ENCODE data around the gene SYDE1.
A peak's percentile ranks its signal among the peaks of the same experiment; 100 is the strongest.

SYDE1 gene

GRCh38 chr19:15108845-15109767 lies 1.9 kb downstream of the SYDE1 start:
- peak overlapping the region; percentile 95; the same call in 1 of the 2 replicates for H3K4me3 ChIP-seq (ENCODE audit: low read depth, low read length)
- peaks cover 17% of the 10 kb centered on the region for H3K79me2 ChIP-seq (ENCODE audit: control insufficient read depth, insufficient read depth, low read length, unreplicated experiment)
- no peak overlapping the region for H2AFZ ChIP-seq (ENCODE audit: low read length, unreplicated experiment)
- H3K27me3 ChIP-seq (ENCODE audit: insufficient read depth, low read length) = no peaks in the 10 kb centered on the region
- H3K36me3 ChIP-seq (ENCODE audit: insufficient read depth, low read length) = peaks cover 15% of the 10 kb centered on the region; the same call in 1 of the 2 replicates
- peaks cover 14% of the 10 kb centered on the region for H3K4me1 ChIP-seq (ENCODE audit: control insufficient read depth, insufficient read depth, low read length, unreplicated experiment)
- no peak overlapping the region for H3K27ac ChIP-seq (ENCODE audit: low read depth, low read length)

GRCh38 chr19:15109768-15110417 lies 2.7 kb downstream of the SYDE1 start:
- peaks cover 17% of the 10 kb centered on the region for H3K79me2 ChIP-seq (ENCODE audit: control insufficient read depth, insufficient read depth, low read length, unreplicated experiment)
- H3K4me3 ChIP-seq (ENCODE audit: low read depth, low read length) = no peak overlapping the region
- peaks cover 15% of the 10 kb centered on the region; the same call in 1 of the 2 replicates for H3K36me3 ChIP-seq (ENCODE audit: insufficient read depth, low read length)
- H3K4me1 ChIP-seq (ENCODE audit: control insufficient read depth, insufficient read depth, low read length, unreplicated experiment) = peaks cover 17% of the 10 kb centered on the region
- H2AFZ ChIP-seq (ENCODE audit: low read length, unreplicated experiment) = no peak overlapping the region
- no peaks in the 10 kb centered on the region for H3K27me3 ChIP-seq (ENCODE audit: insufficient read depth, low read length)
- H3K27ac ChIP-seq (ENCODE audit: low read depth, low read length) = no peak overlapping the region

- no peak overlapping the region for H3K4me3 ChIP-seq (ENCODE audit: low read depth, low read length)
- H3K79me2 ChIP-seq (ENCODE audit: control insufficient read depth, insufficient read depth, low read length, unreplicated experiment) = peaks cover 17% of the 10 kb centered on the region
- H2AFZ ChIP-seq (ENCODE audit: low read length, unreplicated experiment) = no peak overlapping the region
- peaks cover 15% of the 10 kb centered on the region; the same call in 1 of the 2 replicates for H3K36me3 ChIP-seq (ENCODE audit: insufficient read depth, low read length)
- peaks cover 23% of the 10 kb centered on the region for H3K4me1 ChIP-seq (ENCODE audit: control insufficient read depth, insufficient read depth, low read length, unreplicated experiment)
- no peaks in the 10 kb centered on the region for H3K27me3 ChIP-seq (ENCODE audit: insufficient read depth, low read length)
- no peak overlapping the region for H3K27ac ChIP-seq (ENCODE audit: low read depth, low read length)
Observed at GRCh38 chr19:15110418-15110815, 3.2 kb downstream of the SYDE1 start.

GRCh38 chr19:15111758-15112157 lies 4.6 kb downstream of the SYDE1 start:
- Histone ChIP-seq H3K4me3 (ENCODE audit: low read depth, low read length) (no peak overlapping the region), H3K79me2 (ENCODE audit: control insufficient read depth, insufficient read depth, low read length, unreplicated experiment) (peaks cover 17% of the 10 kb centered on the region), H3K27me3 (ENCODE audit: insufficient read depth, low read length) (no peaks in the 10 kb centered on the region), H2AFZ (ENCODE audit: low read length, unreplicated experiment) (no peak overlapping the region), H3K27ac (ENCODE audit: low read depth, low read length) (no peak overlapping the region), H3K36me3 (ENCODE audit: insufficient read depth, low read length) (peaks cover 15% of the 10 kb centered on the region; the same call in 1 of the 2 replicates), H3K4me1 (ENCODE audit: control insufficient read depth, insufficient read depth, low read length, unreplicated experiment) (peaks cover 20% of the 10 kb centered on the region)

- Histone ChIP-seq H3K27me3 (ENCODE audit: insufficient read depth, low read length) (no peaks in the 10 kb centered on the region), H3K36me3 (ENCODE audit: insufficient read depth, low read length) (peaks cover 15% of the 10 kb centered on the region; the same call in 1 of the 2 replicates), H2AFZ (ENCODE audit: low read length, unreplicated experiment) (no peak overlapping the region), H3K27ac (ENCODE audit: low read depth, low read length) (no peak overlapping the region), H3K4me1 (ENCODE audit: control insufficient read depth, insufficient read depth, low read length, unreplicated experiment) (peaks cover 19% of the 10 kb centered on the region), H3K79me2 (ENCODE audit: control insufficient read depth, insufficient read depth, low read length, unreplicated experiment) (peaks cover 17% of the 10 kb centered on the region), H3K4me3 (ENCODE audit: low read depth, low read length) (no peak overlapping the region)
Observed at GRCh38 chr19:15112385-15112784, 5.2 kb downstream of the SYDE1 start.

- H3K27ac ChIP-seq (ENCODE audit: low read depth, low read length) = peak overlapping the region; percentile 62; the same call in 1 of the 2 replicates
- H3K36me3 ChIP-seq (ENCODE audit: insufficient read depth, low read length) = peaks cover 15% of the 10 kb centered on the region; the same call in 1 of the 2 replicates
- H3K27me3 ChIP-seq (ENCODE audit: insufficient read depth, low read length) = no peaks in the 10 kb centered on the region
- H3K4me3 ChIP-seq (ENCODE audit: low read depth, low read length) = no peak overlapping the region
- H2AFZ ChIP-seq (ENCODE audit: low read length, unreplicated experiment) = no peak overlapping the region
- peaks cover 17% of the 10 kb centered on the region for H3K4me1 ChIP-seq (ENCODE audit: control insufficient read depth, insufficient read depth, low read length, unreplicated experiment)
- peaks cover 7% of the 10 kb centered on the region for H3K79me2 ChIP-seq (ENCODE audit: control insufficient read depth, insufficient read depth, low read length, unreplicated experiment)
Observed at GRCh38 chr19:15113245-15114152, 6.3 kb downstream of the SYDE1 start.

GRCh38 chr19:15114153-15114540 lies 6.9 kb downstream of the SYDE1 start:
- H2AFZ ChIP-seq (ENCODE audit: low read length, unreplicated experiment) = no peak overlapping the region
- peaks cover 20% of the 10 kb centered on the region; the same call in 1 of the 2 replicates for H3K36me3 ChIP-seq (ENCODE audit: insufficient read depth, low read length)
- H3K4me3 ChIP-seq (ENCODE audit: low read depth, low read length) = no peak overlapping the region
- H3K79me2 ChIP-seq (ENCODE audit: control insufficient read depth, insufficient read depth, low read length, unreplicated experiment) = peaks cover under 1% of the 10 kb centered on the region
- H3K4me1 ChIP-seq (ENCODE audit: control insufficient read depth, insufficient read depth, low read length, unreplicated experiment) = peaks cover 17% of the 10 kb centered on the region
- H3K27ac ChIP-seq (ENCODE audit: low read depth, low read length) = peak overlapping the region; percentile 62; the same call in 1 of the 2 replicates
- H3K27me3 ChIP-seq (ENCODE audit: insufficient read depth, low read length) = no peaks in the 10 kb centered on the region

GRCh38 chr19:15115080-15115479 lies 7.9 kb downstream of the SYDE1 start:
- no peak overlapping the region for H3K4me3 ChIP-seq (ENCODE audit: low read depth, low read length)
- peak overlapping the region; percentile 53; the same call in 1 of the 2 replicates for H3K27ac ChIP-seq (ENCODE audit: low read depth, low read length)
- no peaks in the 10 kb centered on the region for H3K79me2 ChIP-seq (ENCODE audit: control insufficient read depth, insufficient read depth, low read length, unreplicated experiment)
- no peak overlapping the region for H2AFZ ChIP-seq (ENCODE audit: low read length, unreplicated experiment)
- peaks cover 17% of the 10 kb centered on the region for H3K4me1 ChIP-seq (ENCODE audit: control insufficient read depth, insufficient read depth, low read length, unreplicated experiment)
- no peaks in the 10 kb centered on the region for H3K27me3 ChIP-seq (ENCODE audit: insufficient read depth, low read length)
- peaks cover 22% of the 10 kb centered on the region; the same call in 1 of the 2 replicates for H3K36me3 ChIP-seq (ENCODE audit: insufficient read depth, low read length)

- Histone ChIP-seq H3K4me3 (ENCODE audit: low read depth, low read length) (no peak overlapping the region), H3K27ac (ENCODE audit: low read depth, low read length) (no peak overlapping the region), H3K79me2 (ENCODE audit: control insufficient read depth, insufficient read depth, low read length, unreplicated experiment) (no peaks in the 10 kb centered on the region), H3K36me3 (ENCODE audit: insufficient read depth, low read length) (peaks cover 22% of the 10 kb centered on the region; the same call in 1 of the 2 replicates), H2AFZ (ENCODE audit: low read length, unreplicated experiment) (no peak overlapping the region), H3K4me1 (ENCODE audit: control insufficient read depth, insufficient read depth, low read length, unreplicated experiment) (peaks cover 17% of the 10 kb centered on the region), H3K27me3 (ENCODE audit: insufficient read depth, low read length) (no peaks in the 10 kb centered on the region)
Observed at GRCh38 chr19:15115762-15116615, 8.8 kb downstream of the SYDE1 start.

Measured in ACC112 (cell line).